Activated CD4-positive, alpha-beta T cell treated with anti-CD3 and anti-CD28 coated beads for 24 hours (primary cell): Measurements from ENCODE around the gene NUCKS1.

Source experiments
- DNase-seq, 2 donors: peaks; one replicate each; pipeline ENCODE4 v3.0.0-alpha.2; 2020; ENCODE audit warnings: low read depth in 2 of 2

Gene NUCKS1

GRCh38 chr1:205669341-205670149, 80.4 kb downstream of the NUCKS1 start:
- no peak for DNase-seq

DNA sequence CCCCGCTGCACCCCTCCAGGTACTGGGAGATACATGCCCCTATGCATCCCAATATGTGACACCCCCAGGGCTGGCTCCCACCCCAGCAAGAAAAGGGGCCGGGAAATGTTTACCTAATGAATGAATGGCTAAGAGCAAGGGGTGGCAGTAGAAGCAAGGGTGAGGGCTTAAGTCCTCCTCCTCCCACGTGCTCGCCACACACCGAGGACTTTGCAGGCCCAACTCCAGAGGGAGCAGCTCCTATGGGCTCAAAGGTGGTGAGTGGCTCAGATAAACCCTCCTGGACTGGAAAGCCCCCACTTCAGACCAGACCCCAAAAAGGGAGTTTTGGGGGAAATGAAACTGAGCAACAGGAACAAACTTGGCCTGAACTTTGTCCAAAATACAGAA, 81.0 kb downstream of the NUCKS1 start:
- no peak for DNase-seq

- DNase-seq = no peak
Measured at GRCh38 chr1:205667909-205668643, 81.9 kb downstream of the NUCKS1 start.

GRCh38 chr1:205666372-205667166, 83.4 kb downstream of the NUCKS1 start:
- DNase-seq = no peak

- no peak for DNase-seq
Measured at GRCh38 chr1:205665201-205666045, 84.6 kb downstream of the NUCKS1 start.

GRCh38 chr1:205664399-205665017, 85.5 kb downstream of the NUCKS1 start:
- no peak for DNase-seq

- DNase-seq = no peak
Measured at GRCh38 chr1:205663286-205663936, 86.6 kb downstream of the NUCKS1 start.
